SK-N-SH (cell line): ENCODE results near the gene CPZ. TPM values are rescaled to one million over a fixed set of nuclear protein-coding genes. Genes with fewer than 3 reads are reported as not detected.

Source experiments
- CTCF ChIA-PET: fragments of 300-600, 350-600 bp; formaldehyde crosslinking; extraction: SDS; loops from one replicate; lab custom pipeline; 2021; lab: Yijun Ruan, JAX
- POLR2A ChIA-PET: fragments of 350-600 bp; sonication (Branson Sonifier 250); formaldehyde crosslinking; extraction: SDS; loops from one replicate; lab custom pipeline; 2020; ENCODE audit warnings: antibody characterized with exemption, inconsistent platforms; lab: Yijun Ruan, JAX
- DNase-seq: peaks from one replicate; pipeline ENCODE4 v3.0.0; 2012
- H2AFZ ChIP-seq: fragments of 200-600 bp; sonication (generic); 2 replicates; pipeline ENCODE4 v1.8.1; 2016; ENCODE audit warnings: antibody characterized with exemption, mild to moderate bottlenecking, low read depth
- H3F3A ChIP-seq: fragments of 200-600 bp; sonication (generic); replicated peaks from 2 replicates; pipeline ENCODE3; 2016; ENCODE audit warnings: antibody characterized with exemption, mild to moderate bottlenecking; ENCODE audit not compliant: insufficient read depth
- H3K27ac ChIP-seq, 2 experiments: fragments of 200-500 bp in 1 of 2; fragments of 200-600 bp in 1 of 2; sonication (Bioruptor generic) in 1 of 2; sonication (generic), shearing (Covaris generic) in 1 of 2; 2 replicates each; pipeline versions ENCODE4 v1.5.1 to v1.6.1; 2014 to 2016; ENCODE audit warnings: low read depth in 2 of 2, inconsistent platforms in 1 of 2, low read length in 1 of 2, mild to moderate bottlenecking in 1 of 2, mixed read lengths in 1 of 2
- H3K27me3 ChIP-seq: fragments of 200-600 bp; sonication (generic), shearing (Covaris generic); 2 replicates; pipeline ENCODE4 v1.6.1; 2016; ENCODE audit warnings: mixed run types; ENCODE audit not compliant: insufficient read depth
- H3K36me3 ChIP-seq, 2 experiments: fragments of 200-500 bp in 1 of 2; fragments of 200-600 bp in 1 of 2; sonication (Bioruptor generic) in 1 of 2; sonication (generic) in 1 of 2; replicated peaks in 1 of 2; 2 replicates each; pipeline versions ENCODE3 to v1.5.1; 2014 to 2016; ENCODE audit warnings: low read length in 1 of 2, mild to moderate bottlenecking in 1 of 2; ENCODE audit not compliant: insufficient read depth in 2 of 2, control insufficient read depth in 1 of 2
- H3K4me1 ChIP-seq, 2 experiments: fragments of 200-500 bp in 1 of 2; fragments of 200-600 bp in 1 of 2; sonication (Bioruptor generic) in 1 of 2; sonication (generic), shearing (Covaris generic) in 1 of 2; 2 replicates each; pipeline versions ENCODE4 v1.5.1 to v1.6.1; 2014 to 2016; ENCODE audit warnings: low read depth in 1 of 2, low read length in 1 of 2, mixed run types in 1 of 2; ENCODE audit not compliant: insufficient read depth in 2 of 2, control insufficient read depth in 1 of 2
- H3K4me2 ChIP-seq: fragments of 200-600 bp; sonication (generic), shearing (Covaris generic); 2 replicates; pipeline ENCODE4 v1.6.1; 2017; ENCODE audit warnings: mixed run types
- H3K4me3 ChIP-seq, 2 experiments: fragments of 200-500 bp in 1 of 2; fragments of 200-600 bp in 1 of 2; sonication (Bioruptor generic) in 1 of 2; sonication (generic), shearing (Covaris generic) in 1 of 2; 2 replicates each; pipeline versions ENCODE4 v1.5.1 to v1.8.1; 2014 to 2016; ENCODE audit warnings: low read depth in 2 of 2, inconsistent platforms in 1 of 2, low read length in 1 of 2, mild to moderate bottlenecking in 1 of 2, mixed read lengths in 1 of 2, moderate library complexity in 1 of 2
- H3K79me2 ChIP-seq: fragments of 200-600 bp; sonication (generic); 2 replicates; pipeline ENCODE4 v1.8.1; 2017; ENCODE audit warnings: mild to moderate bottlenecking; ENCODE audit not compliant: insufficient read depth
- H3K9ac ChIP-seq: fragments of 200-600 bp; sonication (generic); 2 replicates; pipeline ENCODE4 v1.6.1; 2017; ENCODE audit warnings: mixed run types
- H3K9me2 ChIP-seq: fragments of 200-600 bp; sonication (generic); 2 replicates; pipeline ENCODE4 v1.6.1; 2017; ENCODE audit warnings: mixed run types
- H3K9me3 ChIP-seq: fragments of 200-600 bp; sonication (generic); 2 replicates; pipeline ENCODE4 v1.6.1; 2017; ENCODE audit warnings: mixed run types, mild to moderate bottlenecking, moderate library complexity
- H4K20me1 ChIP-seq: fragments of 200-600 bp; sonication (generic); 2 replicates; pipeline ENCODE4 v1.6.1; 2017; ENCODE audit warnings: mild to moderate bottlenecking, mixed run types; ENCODE audit not compliant: insufficient read depth
- ELF1 ChIP-seq: IDR thresholded peaks from 2 replicates; pipeline ENCODE4 v1.4.0; 2012
- EZH2phosphoT487 ChIP-seq: fragments of 200-600 bp; sonication (generic); IDR thresholded peaks from 2 replicates; pipeline ENCODE4 v1.6.1; 2017; ENCODE audit warnings: low read depth, mixed run types, mild to moderate bottlenecking, antibody characterized with exemption, moderate library complexity, borderline replicate concordance
- FOSL2 ChIP-seq: IDR thresholded peaks from 2 replicates; pipeline ENCODE4 v1.4.0; 2012; ENCODE audit warnings: low read depth, mild to moderate bottlenecking, moderate library complexity, borderline replicate concordance
- GABPA ChIP-seq: IDR thresholded peaks from 2 replicates; pipeline ENCODE4 v1.4.0; 2012; ENCODE audit warnings: low read depth, mild to moderate bottlenecking
- IRF3 ChIP-seq: fragments of 150-350 bp; IDR thresholded peaks from 2 replicates; pipeline ENCODE4 v1.6.1; 2016; ENCODE audit warnings: mild to moderate bottlenecking, low read depth, low read length
- JUND ChIP-seq: IDR thresholded peaks from 2 replicates; pipeline ENCODE4 v1.4.0; 2012
- PBX3 ChIP-seq: IDR thresholded peaks from 2 replicates; pipeline ENCODE4; 2012
- RCOR1 ChIP-seq: fragments of 150-350 bp; IDR thresholded peaks from 2 replicates; pipeline ENCODE4 v1.6.1; 2017; ENCODE audit warnings: antibody characterized with exemption, low read length
- REST ChIP-seq: IDR thresholded peaks from 2 replicates; pipeline ENCODE4 v1.6.1; 2012; ENCODE audit warnings: mild to moderate bottlenecking, low read depth, low read length, moderate library complexity
- RFX5 ChIP-seq: IDR thresholded peaks from 2 replicates; pipeline ENCODE4 v1.6.1; 2012; ENCODE audit warnings: mild to moderate bottlenecking, improper control_type of control experiment, low read length
- RXRA ChIP-seq: IDR thresholded peaks from 2 replicates; pipeline ENCODE4 v1.4.0; 2012; ENCODE audit warnings: low read depth, mild to moderate bottlenecking, borderline replicate concordance
- SIN3A ChIP-seq: IDR thresholded peaks from 2 replicates; pipeline ENCODE4 v1.6.1; 2012; ENCODE audit warnings: low read depth, mild to moderate bottlenecking, low read length, moderate library complexity, borderline replicate concordance
- TAF1 ChIP-seq: IDR thresholded peaks from 2 replicates; pipeline ENCODE4 v1.6.1; 2012; ENCODE audit warnings: low read depth, mild to moderate bottlenecking, low read length, moderate library complexity, borderline replicate concordance
- TCF12 ChIP-seq: IDR thresholded peaks from 2 replicates; pipeline ENCODE4 v1.4.0; 2012
- TEAD4 ChIP-seq: IDR thresholded peaks from 2 replicates; pipeline ENCODE4 v1.4.0; 2012; ENCODE audit warnings: mild to moderate bottlenecking, borderline replicate concordance; ENCODE audit not compliant: insufficient read depth
- USF1 ChIP-seq: IDR thresholded peaks from 2 replicates; pipeline ENCODE4 v1.4.0; 2012; ENCODE audit warnings: low read depth, borderline replicate concordance
- YY1 ChIP-seq: IDR thresholded peaks from 2 replicates; pipeline ENCODE4 v1.4.0; 2012; ENCODE audit warnings: low read depth, mild to moderate bottlenecking
- ZBTB33 ChIP-seq: IDR thresholded peaks from 2 replicates; pipeline ENCODE4 v1.4.0; 2012; ENCODE audit warnings: low read depth, borderline replicate concordance
- WGBS: methylation state at CpG from one replicate; pipeline ENCODE4 v1.1.6; 2017; ENCODE audit warnings: low lambda C conversion rate; 5-methylcytosine and 5-hydroxymethylcytosine counted together
- polyA plus RNA-seq, 3 experiments: library from polyadenylated mRNA; depleted of rRNA; stranded (reverse); fragments of >200 nt; gene quantifications; 2 replicates each; pipeline ENCODE4 v1.2.3, GENCODE V29; 2012
- TF ChIP-seq, protein P1 (sequence below): fragments of 150-350 bp; IDR thresholded peaks from 2 replicates; pipeline ENCODE4 v1.6.1; 2017; ENCODE audit warnings: antibody characterized with exemption, low read length, low read depth, borderline replicate concordance

CPZ gene
- polyA plus RNA-seq, 1 of the 3 experiments (the other 2 are of a cell fraction) = not detected

GRCh38 chr4:8600686-8601085, 8.1 kb downstream of the CPZ start:
- H3K4me1 ChIP-seq = peaks cover 0 to 30% of the 10 kb centered on the region in 2 experiments; a peak in 1 of 4 replicates
- H2AFZ ChIP-seq = no peak overlapping the region
- H3K27ac ChIP-seq = no peak overlapping the region
- H3K4me3 ChIP-seq = no peak overlapping the region
- H3K9me3 ChIP-seq = no peaks in the 10 kb centered on the region
- no peak overlapping the region for H3K9ac ChIP-seq
- 100% methylated on average over 2 of the region's 12 CpGs for WGBS
- no peak overlapping the region for H3K4me2 ChIP-seq
- no peak for DNase-seq
- no peaks in the 10 kb centered on the region for H3K36me3 ChIP-seq
- H4K20me1 ChIP-seq = no peaks in the 10 kb centered on the region
- ChIA-PET CTCF (interaction anchor here (0.9 kb wide), 1 partner anchor 9 kb away, joined by 4 read pairs; no protein-coding TSS in a partner anchor), POLR2A (interaction anchor here (1.4 kb wide), 1 partner anchor 169 kb away, joined by 3 read pairs; no protein-coding TSS in a partner anchor)
- no peaks in the 10 kb centered on the region for H3K79me2 ChIP-seq
- H3K27me3 ChIP-seq = no peaks in the 10 kb centered on the region
- no peaks in the 10 kb centered on the region for H3K9me2 ChIP-seq
- no peaks in the 10 kb centered on the region for H3F3A ChIP-seq
- TF ChIP-seq RXRA = no peak
- TF ChIP-seq YY1 = no peak
- TF ChIP-seq RFX5 = no peak
- TF ChIP-seq FOSL2 = no peak
- no peak for TF ChIP-seq ZBTB33
- no peak for TF ChIP-seq REST
- no peak for TF ChIP-seq ELF1
- TF ChIP-seq TEAD4 = no peak
- no peak for TF ChIP-seq TAF1
- no peak for TF ChIP-seq EZH2phosphoT487

GRCh38 chr4:8601086-8601485, 8.5 kb downstream of the CPZ start:
- no peaks in the 10 kb centered on the region for H3K36me3 ChIP-seq
- no peak overlapping the region for H3K4me3 ChIP-seq
- H3K9me2 ChIP-seq = no peaks in the 10 kb centered on the region
- peaks cover 0 to 30% of the 10 kb centered on the region in 2 experiments; a peak in 1 of 4 replicates for H3K4me1 ChIP-seq
- no peaks in the 10 kb centered on the region for H3K79me2 ChIP-seq
- 71% methylated on average over 7 of the region's 23 CpGs for WGBS
- POLR2A ChIA-PET = no interaction called here
- no peak overlapping the region for H2AFZ ChIP-seq
- CTCF ChIA-PET = interaction anchor here (0.9 to 1.2 kb wide), 3 partner anchors 9 to 317 kb away, joined by 4 read pairs; no protein-coding TSS in a partner anchor
- no peak for DNase-seq
- no peaks in the 10 kb centered on the region for H3F3A ChIP-seq
- no peaks in the 10 kb centered on the region for H3K9me3 ChIP-seq
- no peak overlapping the region for H3K9ac ChIP-seq
- H3K27me3 ChIP-seq = no peaks in the 10 kb centered on the region
- H4K20me1 ChIP-seq = no peaks in the 10 kb centered on the region
- no peak overlapping the region for H3K4me2 ChIP-seq
- no peak overlapping the region for H3K27ac ChIP-seq
- TF ChIP-seq SIN3A (no peak), IRF3 (no peak), JUND (no peak), EZH2phosphoT487 (no peak), GABPA (no peak), RCOR1 (no peak), ELF1 (no peak), PBX3 (no peak), USF1 (no peak), TCF12 (no peak)
- TF ChIP-seq, protein P1, sequence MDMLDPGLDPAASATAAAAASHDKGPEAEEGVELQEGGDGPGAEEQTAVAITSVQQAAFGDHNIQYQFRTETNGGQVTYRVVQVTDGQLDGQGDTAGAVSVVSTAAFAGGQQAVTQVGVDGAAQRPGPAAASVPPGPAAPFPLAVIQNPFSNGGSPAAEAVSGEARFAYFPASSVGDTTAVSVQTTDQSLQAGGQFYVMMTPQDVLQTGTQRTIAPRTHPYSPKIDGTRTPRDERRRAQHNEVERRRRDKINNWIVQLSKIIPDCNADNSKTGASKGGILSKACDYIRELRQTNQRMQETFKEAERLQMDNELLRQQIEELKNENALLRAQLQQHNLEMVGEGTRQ = no peak
